Esophagus muscularis mucosa (tissue), 4 donors: ENCODE measurements around the gene LAMB1.

Experiments used
- EP300 ChIP-seq: sonication (generic); formaldehyde crosslinking; IDR thresholded peaks from one replicate; pipeline ENCODE4 v1.6.1; 2017; ENCODE audit warnings: antibody characterized with exemption
- POLR2AphosphoS5 ChIP-seq, 2 donors: sonication (generic); formaldehyde crosslinking; IDR thresholded peaks; one replicate each; pipeline ENCODE4 v1.6.1; 2017; ENCODE audit warnings: antibody characterized with exemption in 2 of 2
- TF ChIP-seq, protein P1 (sequence below), 3 experiments: fragments of 200-600 bp in 2 of 3; fragments of 450-650 bp in 1 of 3; sonication (generic) in 2 of 3; IDR thresholded peaks; one replicate each; pipeline ENCODE4 v1.5.1; 2017 to 2019; ENCODE audit warnings: antibody characterized with exemption in 3 of 3, mild to moderate bottlenecking in 2 of 3, moderate library complexity in 1 of 3

DNA sequence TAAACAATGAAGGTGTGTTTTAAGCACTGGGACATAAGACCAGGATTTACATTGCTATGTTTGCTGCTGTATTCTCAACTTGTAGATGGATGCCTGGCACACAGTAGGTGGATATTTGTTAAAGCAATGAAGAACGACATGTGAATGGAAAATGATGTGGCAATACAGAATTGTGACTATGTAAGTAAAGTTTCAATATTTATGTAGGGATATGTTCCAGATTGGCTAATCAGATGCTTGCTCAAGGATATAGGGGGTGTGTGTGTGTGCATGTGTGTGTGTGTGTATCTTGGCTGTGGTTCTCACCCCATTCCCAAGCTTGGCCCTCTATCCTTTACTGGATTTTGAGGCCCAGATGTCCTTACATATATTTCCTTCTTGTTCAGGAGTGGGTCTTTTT lies 42.7 kb upstream of the LAMB1 start:
- TF ChIP-seq, protein P1, sequence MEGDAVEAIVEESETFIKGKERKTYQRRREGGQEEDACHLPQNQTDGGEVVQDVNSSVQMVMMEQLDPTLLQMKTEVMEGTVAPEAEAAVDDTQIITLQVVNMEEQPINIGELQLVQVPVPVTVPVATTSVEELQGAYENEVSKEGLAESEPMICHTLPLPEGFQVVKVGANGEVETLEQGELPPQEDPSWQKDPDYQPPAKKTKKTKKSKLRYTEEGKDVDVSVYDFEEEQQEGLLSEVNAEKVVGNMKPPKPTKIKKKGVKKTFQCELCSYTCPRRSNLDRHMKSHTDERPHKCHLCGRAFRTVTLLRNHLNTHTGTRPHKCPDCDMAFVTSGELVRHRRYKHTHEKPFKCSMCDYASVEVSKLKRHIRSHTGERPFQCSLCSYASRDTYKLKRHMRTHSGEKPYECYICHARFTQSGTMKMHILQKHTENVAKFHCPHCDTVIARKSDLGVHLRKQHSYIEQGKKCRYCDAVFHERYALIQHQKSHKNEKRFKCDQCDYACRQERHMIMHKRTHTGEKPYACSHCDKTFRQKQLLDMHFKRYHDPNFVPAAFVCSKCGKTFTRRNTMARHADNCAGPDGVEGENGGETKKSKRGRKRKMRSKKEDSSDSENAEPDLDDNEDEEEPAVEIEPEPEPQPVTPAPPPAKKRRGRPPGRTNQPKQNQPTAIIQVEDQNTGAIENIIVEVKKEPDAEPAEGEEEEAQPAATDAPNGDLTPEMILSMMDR (IDR thresholded peaks at IDR 0.05) = no peak
- no peak for TF ChIP-seq POLR2AphosphoS5 (IDR thresholded peaks at IDR 0.05)
- TF ChIP-seq EP300 = no peak
